MM.1S (cell line): ENCODE measurements around the gene ACAP2.

ENCODE experiments used
- DNase-seq: peaks from one replicate; pipeline ENCODE4 v3.0.0-alpha.2; 2015
- H2AFZ ChIP-seq: fragments of 300-600 bp; sonication (generic); 2 replicates; pipeline ENCODE4 v1.6.0; 2016; ENCODE audit warnings: antibody characterized with exemption, low read length
- H3F3A ChIP-seq: fragments of 300-600 bp; sonication (generic); 2 replicates; pipeline ENCODE4 v1.6.1; 2016; ENCODE audit warnings: mild to moderate bottlenecking, antibody characterized with exemption, low read length, moderate library complexity, mixed read lengths; ENCODE audit not compliant: insufficient read depth
- H3K27ac ChIP-seq: fragments of 300-600 bp; sonication (generic); 2 replicates; pipeline ENCODE4 v1.5.1; 2016; ENCODE audit warnings: mild to moderate bottlenecking, low read length
- H3K27me3 ChIP-seq: fragments of 300-600 bp; sonication (generic); replicated peaks from 2 replicates; pipeline ENCODE4 v1.6.0; 2016; ENCODE audit warnings: low read length; ENCODE audit not compliant: insufficient read depth
- H3K36me3 ChIP-seq: fragments of 300-600 bp; sonication (generic); replicated peaks from 2 replicates; pipeline ENCODE4 v1.6.1; 2016; ENCODE audit warnings: mild to moderate bottlenecking, low read length, mixed read lengths; ENCODE audit not compliant: insufficient read depth
- H3K4me1 ChIP-seq: fragments of 300-600 bp; sonication (generic); 2 replicates; pipeline ENCODE4 v1.6.1; 2016; ENCODE audit warnings: low read length, mixed read lengths
- H3K4me2 ChIP-seq: fragments of 300-600 bp; sonication (generic); 2 replicates; pipeline ENCODE4 v1.6.0; 2016; ENCODE audit warnings: low read depth, low read length
- H3K4me3 ChIP-seq: fragments of 300-600 bp; sonication (generic); 2 replicates; pipeline ENCODE4 v1.5.1; 2016; ENCODE audit warnings: low read length, mixed read lengths
- H3K79me2 ChIP-seq: fragments of 300-600 bp; sonication (generic); 2 replicates; pipeline ENCODE4 v1.6.1; 2016; ENCODE audit warnings: mixed run types, low read length, mixed read lengths
- H3K9ac ChIP-seq: fragments of 300-600 bp; sonication (generic); 2 replicates; pipeline ENCODE4 v1.6.1; 2016; ENCODE audit warnings: low read length, mixed read lengths
- H3K9me2 ChIP-seq: fragments of 300-600 bp; sonication (generic); replicated peaks from 2 replicates; pipeline ENCODE4 v1.6.1; 2016; ENCODE audit warnings: mild to moderate bottlenecking, low read length, mixed read lengths; ENCODE audit not compliant: insufficient read depth
- H3K9me3 ChIP-seq: fragments of 300-600 bp; sonication (generic); replicated peaks from 2 replicates; pipeline ENCODE4 v1.6.1; 2016; ENCODE audit warnings: mild to moderate bottlenecking, low read length, mixed read lengths; ENCODE audit not compliant: insufficient read depth
- H4K20me1 ChIP-seq: fragments of 300-600 bp; sonication (generic); 2 replicates; pipeline ENCODE4 v1.6.1; 2016; ENCODE audit warnings: mild to moderate bottlenecking, low read length, moderate library complexity, mixed read lengths; ENCODE audit not compliant: insufficient read depth
- EZH2 ChIP-seq: fragments of 300-600 bp; sonication (generic); optimal IDR thresholded peaks from 2 replicates; pipeline ENCODE3; 2017; ENCODE audit warnings: low read depth, mild to moderate bottlenecking, antibody characterized with exemption, low read length, mixed read lengths
- EZH2phosphoT487 ChIP-seq: fragments of 300-600 bp; sonication (generic); IDR thresholded peaks from 2 replicates; pipeline ENCODE4 v1.6.1; 2018; ENCODE audit warnings: antibody characterized with exemption, low read length
- TF ChIP-seq, protein P1 (sequence below): fragments of 300-600 bp; sonication (generic); IDR thresholded peaks from 2 replicates; pipeline ENCODE4 v1.5.1; 2016; ENCODE audit warnings: antibody characterized with exemption, low read length, mixed read lengths

The ACAP2 gene

DNA sequence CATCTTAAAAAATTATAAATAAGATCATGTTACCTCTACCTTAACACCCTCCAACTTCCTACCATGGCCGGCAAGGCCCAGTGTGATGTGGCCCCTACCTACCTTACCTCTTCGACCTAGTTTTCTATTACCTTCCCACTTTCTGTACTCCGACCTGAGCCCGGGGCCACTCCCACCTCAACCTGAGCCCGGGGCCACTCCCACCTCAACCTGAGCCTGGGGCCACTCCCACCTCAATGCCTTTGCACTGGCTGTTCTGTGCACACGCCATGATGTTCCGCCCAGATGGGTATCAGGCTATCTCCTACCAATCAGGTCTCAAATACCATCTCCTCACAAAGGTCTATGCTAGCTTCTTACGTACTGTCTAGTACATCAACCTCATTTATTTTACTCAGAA, 105.1 kb downstream of the ACAP2 start:
- H3F3A ChIP-seq = no peaks in the 10 kb centered on the region
- no peak overlapping the region for H3K4me3 ChIP-seq
- H3K79me2 ChIP-seq = no peaks in the 10 kb centered on the region
- no peak overlapping the region for H3K9ac ChIP-seq
- TF ChIP-seq EZH2 (no peak), EZH2phosphoT487 (no peak)
- TF ChIP-seq, protein P1, sequence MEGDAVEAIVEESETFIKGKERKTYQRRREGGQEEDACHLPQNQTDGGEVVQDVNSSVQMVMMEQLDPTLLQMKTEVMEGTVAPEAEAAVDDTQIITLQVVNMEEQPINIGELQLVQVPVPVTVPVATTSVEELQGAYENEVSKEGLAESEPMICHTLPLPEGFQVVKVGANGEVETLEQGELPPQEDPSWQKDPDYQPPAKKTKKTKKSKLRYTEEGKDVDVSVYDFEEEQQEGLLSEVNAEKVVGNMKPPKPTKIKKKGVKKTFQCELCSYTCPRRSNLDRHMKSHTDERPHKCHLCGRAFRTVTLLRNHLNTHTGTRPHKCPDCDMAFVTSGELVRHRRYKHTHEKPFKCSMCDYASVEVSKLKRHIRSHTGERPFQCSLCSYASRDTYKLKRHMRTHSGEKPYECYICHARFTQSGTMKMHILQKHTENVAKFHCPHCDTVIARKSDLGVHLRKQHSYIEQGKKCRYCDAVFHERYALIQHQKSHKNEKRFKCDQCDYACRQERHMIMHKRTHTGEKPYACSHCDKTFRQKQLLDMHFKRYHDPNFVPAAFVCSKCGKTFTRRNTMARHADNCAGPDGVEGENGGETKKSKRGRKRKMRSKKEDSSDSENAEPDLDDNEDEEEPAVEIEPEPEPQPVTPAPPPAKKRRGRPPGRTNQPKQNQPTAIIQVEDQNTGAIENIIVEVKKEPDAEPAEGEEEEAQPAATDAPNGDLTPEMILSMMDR = no peak
- H3K9me2 ChIP-seq = no peaks in the 10 kb centered on the region
- no peaks in the 10 kb centered on the region for H3K4me1 ChIP-seq
- no peak overlapping the region for H3K27ac ChIP-seq
- H3K9me3 ChIP-seq = no peaks in the 10 kb centered on the region
- no peaks in the 10 kb centered on the region for H4K20me1 ChIP-seq
- no peaks in the 10 kb centered on the region for H3K27me3 ChIP-seq
- DNase-seq = no peak
- no peak overlapping the region for H3K4me2 ChIP-seq
- H2AFZ ChIP-seq = no peak overlapping the region
- no peaks in the 10 kb centered on the region for H3K36me3 ChIP-seq

DNA sequence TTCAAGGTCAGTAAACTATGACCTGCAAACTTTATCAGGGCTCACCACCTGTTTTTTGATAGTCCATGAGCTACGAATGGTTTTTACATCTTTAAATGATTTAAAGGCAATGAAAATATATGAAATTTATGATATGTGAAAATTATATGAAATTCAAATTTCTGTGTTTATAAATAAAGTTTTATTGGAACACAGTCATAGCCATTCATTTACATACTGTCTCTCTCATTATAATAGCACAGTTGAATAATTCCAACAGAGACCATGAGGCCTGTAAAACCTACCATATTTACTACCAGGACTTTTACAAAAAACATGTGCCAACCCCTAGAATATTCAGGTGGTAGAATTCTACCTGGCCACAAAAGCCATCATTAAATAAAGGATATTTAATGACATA, 107.9 kb downstream of the ACAP2 start:
- H3K9ac ChIP-seq = no peak overlapping the region
- H3K27me3 ChIP-seq = no peaks in the 10 kb centered on the region
- H3K9me2 ChIP-seq = no peaks in the 10 kb centered on the region
- TF ChIP-seq EZH2 = no peak
- no peak for TF ChIP-seq EZH2phosphoT487
- TF ChIP-seq, protein P1 = no peak
- H3K36me3 ChIP-seq = no peaks in the 10 kb centered on the region
- H3K79me2 ChIP-seq = no peaks in the 10 kb centered on the region
- H3K27ac ChIP-seq = no peak overlapping the region
- H3K4me1 ChIP-seq = no peaks in the 10 kb centered on the region
- no peak for DNase-seq
- no peaks in the 10 kb centered on the region for H3K9me3 ChIP-seq
- H3F3A ChIP-seq = no peaks in the 10 kb centered on the region
- H4K20me1 ChIP-seq = no peaks in the 10 kb centered on the region
- H2AFZ ChIP-seq = no peak overlapping the region
- H3K4me3 ChIP-seq = no peak overlapping the region
- no peak overlapping the region for H3K4me2 ChIP-seq

DNA sequence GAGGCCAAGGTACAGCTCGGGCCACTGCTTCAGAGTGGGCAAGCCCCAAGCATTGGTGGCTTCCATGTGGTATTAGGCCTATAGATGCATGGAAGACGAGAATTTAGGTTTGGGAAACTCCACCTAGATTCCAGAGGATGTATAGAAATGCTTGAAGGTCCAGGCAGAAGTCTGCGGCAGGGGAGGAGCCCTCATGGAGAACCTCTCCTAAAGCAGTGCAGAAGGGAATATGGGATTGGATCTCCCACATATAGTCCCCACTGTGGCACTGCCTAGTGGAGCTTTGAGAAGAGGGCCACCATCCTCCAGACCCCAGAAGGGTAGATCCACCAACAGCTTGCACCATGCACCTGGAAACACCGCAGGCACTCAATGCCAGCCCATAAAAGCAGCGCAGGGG, 123.8 kb downstream of the ACAP2 start:
- H3F3A ChIP-seq = no peaks in the 10 kb centered on the region
- no peaks in the 10 kb centered on the region; the same call in 1 of the 2 replicates for H3K36me3 ChIP-seq
- H3K9ac ChIP-seq = no peak overlapping the region

More for the DNA sequence above, 123.8 kb downstream of the ACAP2 start:
- no peak for TF ChIP-seq EZH2phosphoT487
- no peak for TF ChIP-seq EZH2
- TF ChIP-seq, protein P1 = no peak
- Histone ChIP-seq H4K20me1 (no peaks in the 10 kb centered on the region), H3K27ac (no peak overlapping the region), H3K4me2 (no peak overlapping the region), H3K79me2 (no peaks in the 10 kb centered on the region), H3K9me3 (no peaks in the 10 kb centered on the region), H3K4me1 (no peaks in the 10 kb centered on the region), H3K4me3 (no peak overlapping the region), H2AFZ (no peak overlapping the region), H3K27me3 (no peaks in the 10 kb centered on the region), H3K9me2 (no peaks in the 10 kb centered on the region)
- DNase-seq = no peak
